ENCODE data around the gene LTB4R. TPM values are rescaled to one million over a fixed set of nuclear protein-coding genes. Genes with fewer than 3 reads are reported as not detected.
"Not testable (repeated sequence)": the region's sequence is repeated elsewhere in the genome, so short reads cannot be mapped to it uniquely, and the experiment has no call there.

The LTB4R gene
- total RNA-seq, 1 donor from 2014 or later = 8.8 TPM

- DNase-seq = no peak
Measured at GRCh38 chr14:24343795-24344660, 32.7 kb downstream of the LTB4R start.

DNA sequence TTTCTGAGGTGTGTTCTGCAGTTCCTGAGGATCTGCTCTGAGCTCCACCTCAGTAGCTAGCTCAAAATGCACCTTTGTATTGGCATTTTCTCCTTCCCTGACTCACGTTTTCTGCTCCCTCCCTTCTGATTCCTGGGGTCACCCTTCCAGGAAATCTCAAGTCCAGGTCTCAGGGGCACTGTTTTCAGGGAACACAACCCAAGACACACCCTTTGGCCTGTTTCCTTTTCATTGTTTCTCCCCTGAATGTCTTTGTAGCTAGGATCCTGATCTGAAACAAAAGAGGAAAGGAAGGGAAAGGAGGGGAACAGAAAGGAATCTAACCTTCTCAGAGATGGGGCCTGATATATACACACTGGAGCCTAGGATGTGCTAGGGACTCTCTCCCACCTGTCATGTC lies 35.8 kb downstream of the LTB4R start:
- DNase-seq = no peak

GRCh38 chr14:24348186-24348585 lies 36.9 kb downstream of the LTB4R start:
- no peak for DNase-seq

- no peak for DNase-seq
Measured at GRCh38 chr14:24349742-24350141, 38.4 kb downstream of the LTB4R start.

GRCh38 chr14:24351517-24351916 lies 40.2 kb downstream of the LTB4R start:
- DNase-seq = peak; percentile 38

- no peak for DNase-seq
Measured at GRCh38 chr14:24353559-24354481, 42.5 kb downstream of the LTB4R start.

DNA sequence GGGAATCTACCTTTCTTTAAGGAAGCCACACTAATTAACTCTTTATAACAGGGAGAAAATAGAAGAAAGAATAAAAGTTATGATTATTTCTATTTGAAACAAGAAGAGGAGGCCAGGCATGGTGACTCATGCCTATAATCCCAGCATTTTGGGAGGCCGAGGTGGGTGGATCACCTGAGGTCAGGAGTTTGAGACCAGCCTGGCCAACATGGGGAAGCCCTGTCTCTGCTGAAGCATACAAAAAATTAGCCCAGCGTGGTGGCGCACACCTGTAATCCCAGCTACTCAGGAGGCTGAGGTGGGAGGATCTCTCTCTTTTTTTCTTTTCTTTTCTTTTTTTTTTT lies 43.2 kb downstream of the LTB4R start:
- not testable (repeated sequence) for DNase-seq

GRCh38 chr14:24355009-24355408 lies 43.7 kb downstream of the LTB4R start:
- DNase-seq = no peak

- no peak for DNase-seq
Measured at GRCh38 chr14:24356208-24356607, 44.9 kb downstream of the LTB4R start.

- no peak for DNase-seq
Measured at GRCh38 chr14:24360281-24360680, 49.0 kb downstream of the LTB4R start.

DNA sequence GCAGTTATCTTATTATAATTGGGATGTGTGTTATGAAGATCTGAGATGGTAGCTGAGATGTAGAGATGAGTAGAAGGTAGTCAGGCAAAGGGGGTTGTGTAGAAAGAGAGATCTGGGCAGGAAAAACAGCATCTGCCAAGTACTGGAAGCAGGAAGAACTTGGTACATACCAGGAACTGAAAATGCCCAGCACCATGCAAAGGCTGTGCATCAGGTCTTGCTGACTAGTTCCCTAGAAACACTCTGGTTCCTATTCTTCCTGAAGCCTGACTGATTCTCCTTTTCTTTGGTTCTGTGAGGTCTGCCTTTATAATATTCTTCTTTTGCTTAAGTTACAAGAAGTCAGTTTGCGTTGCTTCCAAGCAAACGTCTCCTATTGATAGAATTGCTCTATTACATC lies 50.0 kb downstream of the LTB4R start:
- no peak for DNase-seq

GRCh38 chr14:24362241-24362960 lies 51.1 kb downstream of the LTB4R start:
- no peak for DNase-seq

GRCh38 chr14:24363401-24363800 lies 52.1 kb downstream of the LTB4R start:
- DNase-seq = no peak

DNA sequence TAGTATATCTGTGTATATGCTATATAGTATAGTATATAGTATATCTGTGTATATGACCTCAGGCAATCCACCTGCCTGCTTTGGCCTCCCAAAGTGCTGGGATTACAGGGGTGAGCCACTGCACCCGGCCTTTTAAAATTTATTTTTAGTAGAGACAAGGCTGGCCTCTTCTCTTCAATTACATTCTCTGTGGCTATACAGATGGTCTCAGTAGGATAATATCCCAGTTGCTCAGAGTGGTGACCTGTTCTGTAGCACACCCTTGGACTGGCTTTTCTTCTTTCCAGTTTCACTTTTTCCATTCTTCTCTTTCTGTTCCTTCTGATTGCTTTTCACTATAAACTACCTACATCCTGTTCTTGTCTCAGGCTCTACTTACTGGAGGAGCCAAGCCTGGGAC lies 53.5 kb downstream of the LTB4R start:
- no peak for DNase-seq

- DNase-seq = peak; percentile 95
Measured at GRCh38 chr14:24365600-24366412, 54.5 kb downstream of the LTB4R start.

GRCh38 chr14:24366413-24366720 lies 55.1 kb downstream of the LTB4R start:
- no peak for DNase-seq

DNA sequence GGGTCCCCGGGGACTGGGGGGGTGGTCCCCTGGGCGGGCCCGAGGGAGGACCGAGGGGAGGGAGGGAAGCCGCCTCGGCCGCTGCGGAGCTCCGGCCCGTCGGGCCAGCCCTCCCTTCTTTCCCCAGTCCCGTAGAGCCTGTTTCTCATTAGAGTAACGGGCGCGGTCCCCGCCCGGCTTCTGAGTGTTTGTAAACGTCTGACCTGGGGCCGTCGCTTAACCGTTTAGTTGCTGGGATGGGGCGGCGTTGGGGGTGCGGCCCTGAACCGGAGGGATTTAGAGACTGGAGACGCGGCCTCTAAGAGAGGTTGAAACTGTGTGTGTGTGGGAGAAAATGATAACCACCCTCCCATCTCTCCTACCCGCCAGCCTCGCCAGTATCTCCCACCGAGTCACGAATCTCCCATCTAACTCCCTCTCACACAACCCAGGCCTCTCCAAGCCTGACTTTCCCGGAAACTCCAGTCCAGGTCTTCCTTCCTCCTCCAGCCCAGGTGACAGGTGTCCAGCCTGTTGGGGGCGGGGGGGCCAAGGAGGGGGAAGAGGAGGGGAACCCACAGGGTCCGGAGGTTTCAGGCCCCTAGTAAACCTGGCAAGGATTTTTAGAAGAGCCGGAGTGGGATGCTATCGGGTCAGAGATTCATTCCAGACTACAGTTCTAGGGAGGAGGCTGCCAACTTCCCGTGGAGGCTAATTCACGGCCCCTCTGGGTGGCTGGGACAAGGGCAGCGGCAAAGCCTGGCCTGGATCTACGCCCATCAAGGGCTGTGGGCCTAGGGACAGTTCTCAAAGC lies 55.6 kb downstream of the LTB4R start:
- DNase-seq = peak; percentile 97
